PC-9 (cell line): ENCODE results near the gene PDE4D. TPM values are rescaled to one million over a fixed set of nuclear protein-coding genes. Genes with fewer than 3 reads are reported as not detected.

Experiments used
- BruUV-seq: library from RNA; stranded (reverse); fragments of 400-500 nt; replicated peaks from 2 replicates; lab custom pipeline; 2021; lab: Mats Ljungman, UMichigan
- CTCF ChIA-PET: fragments of 300-600 bp; sonication (Branson Sonifier 250); formaldehyde crosslinking; loops from one replicate; lab custom pipeline; 2022; ENCODE audit warnings: antibody characterized with exemption; lab: Charles Lee
- POLR2A ChIA-PET: fragments of 300-600 bp; sonication (Branson Sonifier 250); formaldehyde crosslinking; loops from one replicate; lab custom pipeline; 2022; ENCODE audit warnings: antibody characterized with exemption; ENCODE audit not compliant: unreplicated experiment; lab: Charles Lee
- DNase-seq, 2 experiments: peaks; one replicate each; pipeline versions ENCODE4 v3.0.0 to v3.0.0-alpha.2; 2015 to 2022; ENCODE audit warnings: mixed read lengths in 1 of 2
- H2AFZ ChIP-seq: fragments of 200-600 bp; sonication (generic); 2 replicates; pipeline ENCODE4 v1.8.1; 2017; ENCODE audit warnings: antibody characterized with exemption
- H3F3A ChIP-seq: fragments of 200-600 bp; sonication (generic); 2 replicates; pipeline ENCODE4 v1.8.1; 2017; ENCODE audit warnings: antibody characterized with exemption, mild to moderate bottlenecking, low read depth; ENCODE audit not compliant: insufficient read depth
- H3K27ac ChIP-seq: fragments of 200-600 bp; sonication (generic); 2 replicates; pipeline ENCODE4 v1.6.1; 2016; ENCODE audit warnings: mixed run types
- H3K27me3 ChIP-seq: fragments of 200-600 bp; sonication (generic); 2 replicates; pipeline ENCODE4 v1.6.1; 2016; ENCODE audit warnings: low read depth, mixed run types; ENCODE audit not compliant: insufficient read depth
- H3K36me3 ChIP-seq: fragments of 200-600 bp; sonication (generic); 2 replicates; pipeline ENCODE4 v1.6.1; 2016; ENCODE audit warnings: low read depth, mixed run types
- H3K4me1 ChIP-seq: fragments of 200-600 bp; sonication (generic); replicated peaks from 2 replicates; pipeline ENCODE4 v1.6.1; 2016; ENCODE audit warnings: mixed run types; ENCODE audit not compliant: insufficient read depth
- H3K4me2 ChIP-seq: fragments of 200-600 bp; sonication (generic); 2 replicates; pipeline ENCODE4 v1.6.1; 2017; ENCODE audit warnings: mixed run types
- H3K4me3 ChIP-seq: fragments of 200-600 bp; sonication (generic); 2 replicates; pipeline ENCODE4 v1.6.1; 2016; ENCODE audit warnings: mixed run types
- H3K79me2 ChIP-seq: fragments of 200-600 bp; sonication (generic); 2 replicates; pipeline ENCODE4 v1.6.1; 2017; ENCODE audit warnings: low read depth, mixed run types
- H3K9me2 ChIP-seq: fragments of 200-600 bp; sonication (generic); 2 replicates; pipeline ENCODE4 v1.8.1; 2017; ENCODE audit warnings: mild to moderate bottlenecking; ENCODE audit not compliant: insufficient read depth
- H3K9me3 ChIP-seq: fragments of 200-600 bp; sonication (generic); 2 replicates; pipeline ENCODE4 v1.8.1; 2016; ENCODE audit warnings: low read depth; ENCODE audit not compliant: insufficient read depth
- H4K20me1 ChIP-seq: fragments of 200-600 bp; sonication (generic); 2 replicates; pipeline ENCODE4 v1.8.1; 2017; ENCODE audit not compliant: insufficient read depth
- EZH2 ChIP-seq: fragments of 200-600 bp; sonication (generic); IDR thresholded peaks from 2 replicates; pipeline ENCODE4 v1.8.0; 2017; ENCODE audit warnings: antibody characterized with exemption, low read depth
- intact Hi-C: fragments of 100-400 bp; cut with micrococcal nuclease; formaldehyde crosslinking; loops from one replicate; pipeline ENCODE4 v1.10.0; 2022; ENCODE audit not compliant: unreplicated experiment
- total RNA-seq: library from RNA; stranded (reverse); gene quantifications from 2 replicates; pipeline ENCODE4 v1.2.3, GENCODE V29; 2021
- TF ChIP-seq, protein P1 (sequence below): fragments of 200-600 bp; sonication (generic); conservative IDR thresholded peaks from 2 replicates; pipeline ENCODE4 v1.6.1; 2017; ENCODE audit warnings: mixed run types, antibody characterized with exemption, mild to moderate bottlenecking, moderate library complexity

Gene PDE4D
- total RNA-seq, 1 experiment from 2014 or later, result 9.8 TPM

DNA sequence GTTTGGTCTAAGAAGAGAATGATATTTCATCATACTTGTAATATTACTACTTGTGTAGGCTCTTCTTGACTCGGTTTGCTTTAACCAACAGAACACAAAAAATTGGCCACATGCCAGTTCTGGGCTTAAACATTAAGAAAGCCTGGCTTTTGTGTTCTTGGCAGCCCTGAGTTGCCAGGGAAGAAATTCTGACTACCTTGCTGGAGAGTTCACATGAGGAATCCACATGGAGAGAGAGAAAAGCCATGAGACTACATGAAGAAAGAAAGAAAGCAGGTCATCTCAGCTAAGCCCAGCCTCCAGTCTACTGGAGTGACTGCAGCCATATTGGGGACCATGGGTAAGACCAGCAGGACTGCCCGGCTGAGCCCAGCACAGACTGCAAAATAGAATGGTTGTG is 785.8 kb downstream of the PDE4D start:
- Histone ChIP-seq H3K9me2 (no peaks in the 10 kb centered on the region), H3F3A (no peaks in the 10 kb centered on the region; the same call in 1 of the 2 replicates), H3K4me1 (no peaks in the 10 kb centered on the region), H3K4me3 (no peak overlapping the region), H3K79me2 (no peaks in the 10 kb centered on the region), H3K36me3 (no peaks in the 10 kb centered on the region), H3K4me2 (no peak overlapping the region), H3K27me3 (no peaks in the 10 kb centered on the region), H3K27ac (no peak overlapping the region), H2AFZ (no peak overlapping the region), H4K20me1 (no peaks in the 10 kb centered on the region), H3K9me3 (no peaks in the 10 kb centered on the region)
- ChIA-PET POLR2A (no interaction called here), CTCF (no interaction called here)
- DNase-seq, result no peak
- intact Hi-C loops, result no loop called here
- BruUV-seq, result no TSS peak
- TF ChIP-seq, protein P1, sequence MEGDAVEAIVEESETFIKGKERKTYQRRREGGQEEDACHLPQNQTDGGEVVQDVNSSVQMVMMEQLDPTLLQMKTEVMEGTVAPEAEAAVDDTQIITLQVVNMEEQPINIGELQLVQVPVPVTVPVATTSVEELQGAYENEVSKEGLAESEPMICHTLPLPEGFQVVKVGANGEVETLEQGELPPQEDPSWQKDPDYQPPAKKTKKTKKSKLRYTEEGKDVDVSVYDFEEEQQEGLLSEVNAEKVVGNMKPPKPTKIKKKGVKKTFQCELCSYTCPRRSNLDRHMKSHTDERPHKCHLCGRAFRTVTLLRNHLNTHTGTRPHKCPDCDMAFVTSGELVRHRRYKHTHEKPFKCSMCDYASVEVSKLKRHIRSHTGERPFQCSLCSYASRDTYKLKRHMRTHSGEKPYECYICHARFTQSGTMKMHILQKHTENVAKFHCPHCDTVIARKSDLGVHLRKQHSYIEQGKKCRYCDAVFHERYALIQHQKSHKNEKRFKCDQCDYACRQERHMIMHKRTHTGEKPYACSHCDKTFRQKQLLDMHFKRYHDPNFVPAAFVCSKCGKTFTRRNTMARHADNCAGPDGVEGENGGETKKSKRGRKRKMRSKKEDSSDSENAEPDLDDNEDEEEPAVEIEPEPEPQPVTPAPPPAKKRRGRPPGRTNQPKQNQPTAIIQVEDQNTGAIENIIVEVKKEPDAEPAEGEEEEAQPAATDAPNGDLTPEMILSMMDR, result no peak
- no peak for TF ChIP-seq EZH2

DNA sequence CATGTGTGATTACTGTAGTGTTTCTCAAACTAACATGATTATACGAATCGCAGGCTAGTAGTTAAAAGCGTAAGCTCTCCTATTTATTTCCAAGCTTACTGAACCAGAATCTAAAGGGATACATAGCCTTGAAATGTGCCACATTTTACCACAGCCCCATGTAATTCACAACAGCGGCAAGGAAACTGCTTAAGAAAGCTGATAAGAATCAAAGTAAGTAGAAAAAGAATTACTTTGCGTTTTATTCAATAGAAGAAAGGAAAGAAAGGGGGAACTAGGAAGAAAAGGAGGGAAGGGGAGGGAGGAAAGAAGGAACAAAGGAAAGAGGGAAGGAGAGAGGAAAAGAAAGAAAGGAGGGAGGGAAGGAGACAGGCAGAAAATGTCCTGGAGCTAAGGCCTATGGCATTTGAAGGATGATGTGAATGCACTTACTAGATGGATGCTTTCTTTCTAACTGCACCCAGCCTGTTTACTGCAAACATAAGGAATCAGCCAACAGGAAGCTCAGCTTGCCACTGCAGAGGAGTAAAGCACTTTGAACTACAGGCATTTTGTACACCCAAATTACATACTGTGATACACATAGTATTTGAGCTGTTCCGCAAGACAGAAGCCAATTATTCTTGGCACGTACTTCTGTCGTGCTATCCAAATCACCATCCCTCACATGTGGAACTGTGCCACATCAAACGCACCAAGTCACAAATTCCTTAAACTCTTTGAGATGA is 789.0 kb downstream of the PDE4D start:
- Histone ChIP-seq H3K27ac (no peak overlapping the region), H3K4me2 (no peak overlapping the region), H3K36me3 (no peaks in the 10 kb centered on the region), H3K4me1 (no peaks in the 10 kb centered on the region), H2AFZ (no peak overlapping the region), H3K4me3 (no peak overlapping the region), H4K20me1 (no peaks in the 10 kb centered on the region), H3K27me3 (no peaks in the 10 kb centered on the region), H3F3A (no peaks in the 10 kb centered on the region; the same call in 1 of the 2 replicates), H3K9me3 (no peaks in the 10 kb centered on the region), H3K9me2 (no peaks in the 10 kb centered on the region), H3K79me2 (no peaks in the 10 kb centered on the region)
- POLR2A ChIA-PET, result no interaction called here
- DNase-seq, result no peak
- intact Hi-C loops, result no loop called here
- CTCF ChIA-PET, result interaction anchor here (0.7 kb wide), 1 partner anchor 21 kb away, joined by 9 read pairs; no protein-coding TSS in a partner anchor
- BruUV-seq, result no TSS peak
- TF ChIP-seq, protein P1, result no peak
- no peak for TF ChIP-seq EZH2

DNA sequence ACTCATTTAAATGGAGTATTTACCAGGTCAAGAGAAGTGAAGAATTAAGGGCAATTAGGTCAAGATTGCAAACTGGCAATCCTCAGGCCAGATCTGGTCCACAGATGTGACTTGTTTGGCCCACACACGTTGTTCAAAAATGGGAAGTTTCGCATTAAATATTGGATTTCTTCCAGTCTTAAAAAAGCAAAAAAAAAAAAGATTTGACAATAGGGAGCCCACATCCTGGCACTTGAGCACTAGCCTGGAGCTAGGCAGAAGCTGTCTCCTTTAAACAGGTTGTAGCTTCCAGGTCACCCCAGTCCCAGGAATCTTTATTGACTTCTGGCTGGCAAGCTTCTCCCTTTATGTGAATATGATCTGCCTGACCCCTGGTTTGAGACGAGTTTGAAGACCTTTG is 790.2 kb downstream of the PDE4D start:
- no peaks in the 10 kb centered on the region for H3K27me3 ChIP-seq
- no peak overlapping the region for H2AFZ ChIP-seq
- no peaks in the 10 kb centered on the region for H3K79me2 ChIP-seq
- H3K4me3 ChIP-seq, result no peak overlapping the region
- ChIA-PET CTCF (no interaction called here), POLR2A (no interaction called here)
- TF ChIP-seq, protein P1, result no peak
- TF ChIP-seq EZH2, result no peak
- H3K9me3 ChIP-seq, result no peaks in the 10 kb centered on the region
- H4K20me1 ChIP-seq, result no peaks in the 10 kb centered on the region
- no peak overlapping the region for H3K4me2 ChIP-seq
- no TSS peak for BruUV-seq
- no peak for DNase-seq
- intact Hi-C loops, result no loop called here
- H3K36me3 ChIP-seq, result no peaks in the 10 kb centered on the region
- no peaks in the 10 kb centered on the region for H3K9me2 ChIP-seq
- H3K27ac ChIP-seq, result no peak overlapping the region
- no peaks in the 10 kb centered on the region; the same call in 1 of the 2 replicates for H3F3A ChIP-seq
- no peaks in the 10 kb centered on the region; the same call in 1 of the 2 replicates for H3K4me1 ChIP-seq
